Lower leg skin (tissue), 3 donors: ENCODE results near the gene SERAC1.

ENCODE experiments used
- POLR2A ChIP-seq, 2 donors: fragments of 450-650 bp; IDR thresholded peaks; one replicate each; pipeline ENCODE4 v1.6.1; 2016 to 2017; ENCODE audit warnings: antibody characterized with exemption in 2 of 2, mild to moderate bottlenecking in 1 of 2, moderate library complexity in 1 of 2
- TF ChIP-seq, protein P1 (sequence below), 3 donors: fragments of 450-650 bp; IDR thresholded peaks; one replicate each; pipeline ENCODE4 v1.5.1; 2016; ENCODE audit warnings: antibody characterized with exemption in 3 of 3, mild to moderate bottlenecking in 3 of 3, moderate library complexity in 2 of 3

DNA sequence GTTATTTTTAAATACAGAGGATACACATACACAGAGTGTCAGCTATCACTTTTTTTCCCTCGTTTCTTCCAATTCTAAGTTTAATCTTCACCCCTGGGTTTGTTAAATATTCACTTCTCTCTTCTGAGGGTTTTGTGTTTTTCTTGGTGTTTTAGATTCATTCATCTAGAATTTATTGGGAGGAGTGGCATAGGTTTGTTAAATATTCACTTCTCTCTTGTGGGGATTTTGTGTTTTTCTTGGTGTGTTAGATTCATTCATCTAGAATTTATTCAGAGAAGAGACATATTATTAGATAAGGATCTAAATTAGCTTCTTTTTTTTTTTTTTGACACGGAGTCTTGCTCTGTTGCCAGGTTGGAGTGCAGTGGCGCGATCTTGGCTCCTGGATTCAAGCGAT is 3.9 kb upstream of the SERAC1 start:
- TF ChIP-seq, protein P1, sequence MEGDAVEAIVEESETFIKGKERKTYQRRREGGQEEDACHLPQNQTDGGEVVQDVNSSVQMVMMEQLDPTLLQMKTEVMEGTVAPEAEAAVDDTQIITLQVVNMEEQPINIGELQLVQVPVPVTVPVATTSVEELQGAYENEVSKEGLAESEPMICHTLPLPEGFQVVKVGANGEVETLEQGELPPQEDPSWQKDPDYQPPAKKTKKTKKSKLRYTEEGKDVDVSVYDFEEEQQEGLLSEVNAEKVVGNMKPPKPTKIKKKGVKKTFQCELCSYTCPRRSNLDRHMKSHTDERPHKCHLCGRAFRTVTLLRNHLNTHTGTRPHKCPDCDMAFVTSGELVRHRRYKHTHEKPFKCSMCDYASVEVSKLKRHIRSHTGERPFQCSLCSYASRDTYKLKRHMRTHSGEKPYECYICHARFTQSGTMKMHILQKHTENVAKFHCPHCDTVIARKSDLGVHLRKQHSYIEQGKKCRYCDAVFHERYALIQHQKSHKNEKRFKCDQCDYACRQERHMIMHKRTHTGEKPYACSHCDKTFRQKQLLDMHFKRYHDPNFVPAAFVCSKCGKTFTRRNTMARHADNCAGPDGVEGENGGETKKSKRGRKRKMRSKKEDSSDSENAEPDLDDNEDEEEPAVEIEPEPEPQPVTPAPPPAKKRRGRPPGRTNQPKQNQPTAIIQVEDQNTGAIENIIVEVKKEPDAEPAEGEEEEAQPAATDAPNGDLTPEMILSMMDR (IDR thresholded peaks at IDR 0.05): no peak
- TF ChIP-seq POLR2A (IDR thresholded peaks at IDR 0.05): no peak
